Left renal pelvis (tissue), 4 donors: ENCODE results near the gene CA5A. TPM values are rescaled to one million over a fixed set of nuclear protein-coding genes. Genes with fewer than 3 reads are reported as not detected.
A peak's percentile ranks its signal among the peaks of the same experiment; 100 is the strongest.
"Not testable (repeated sequence)": the region's sequence is repeated elsewhere in the genome, so short reads cannot be mapped to it uniquely, and the experiment has no call there.

Experiments used
- DNase-seq, 4 donors: peaks; one replicate each; pipeline ENCODE4 v3.0.0-alpha.2; 2013; ENCODE audit warnings: low read depth in 4 of 4, low spot score in 3 of 4
- polyA plus RNA-seq, 4 donors: library from polyadenylated mRNA; unstranded; fragments of 120-200 nt; gene quantifications; one replicate each; pipeline ENCODE4 v1.2.1, GENCODE V29; 2013; ENCODE audit not compliant: insufficient read length in 4 of 4

CA5A gene
- polyA plus RNA-seq, 4 donors = 0.07 to 0.27 (median 0.19) TPM

- DNase-seq = no peak
These were observed 12.9 kb upstream of the CA5A start for GRCh38 chr16:87949071-87949744.

- no peak for DNase-seq
These were observed 12.4 kb upstream of the CA5A start for GRCh38 chr16:87948735-87949070.

DNA sequence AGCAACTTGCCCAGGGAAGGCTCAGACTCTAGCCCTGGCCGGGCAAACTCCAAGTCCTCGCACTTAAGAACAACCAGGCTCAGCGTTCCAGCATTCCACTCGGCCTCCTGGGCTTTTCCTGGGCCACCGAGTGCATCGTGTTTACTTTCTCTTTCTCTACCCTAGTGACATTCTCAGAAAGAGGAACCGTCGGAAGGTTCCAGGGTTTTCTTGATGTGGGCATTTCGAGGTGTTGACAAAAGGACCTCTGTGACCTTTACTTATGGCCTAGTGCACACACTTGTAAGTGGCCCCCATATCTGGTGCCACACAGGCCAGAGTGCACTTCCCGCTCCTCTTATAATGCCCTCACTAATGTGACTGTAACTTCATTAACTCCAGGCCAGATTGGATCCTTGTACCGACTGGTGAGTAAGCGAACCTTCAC, 11.8 kb upstream of the CA5A start:
- DNase-seq = no peak

DNA sequence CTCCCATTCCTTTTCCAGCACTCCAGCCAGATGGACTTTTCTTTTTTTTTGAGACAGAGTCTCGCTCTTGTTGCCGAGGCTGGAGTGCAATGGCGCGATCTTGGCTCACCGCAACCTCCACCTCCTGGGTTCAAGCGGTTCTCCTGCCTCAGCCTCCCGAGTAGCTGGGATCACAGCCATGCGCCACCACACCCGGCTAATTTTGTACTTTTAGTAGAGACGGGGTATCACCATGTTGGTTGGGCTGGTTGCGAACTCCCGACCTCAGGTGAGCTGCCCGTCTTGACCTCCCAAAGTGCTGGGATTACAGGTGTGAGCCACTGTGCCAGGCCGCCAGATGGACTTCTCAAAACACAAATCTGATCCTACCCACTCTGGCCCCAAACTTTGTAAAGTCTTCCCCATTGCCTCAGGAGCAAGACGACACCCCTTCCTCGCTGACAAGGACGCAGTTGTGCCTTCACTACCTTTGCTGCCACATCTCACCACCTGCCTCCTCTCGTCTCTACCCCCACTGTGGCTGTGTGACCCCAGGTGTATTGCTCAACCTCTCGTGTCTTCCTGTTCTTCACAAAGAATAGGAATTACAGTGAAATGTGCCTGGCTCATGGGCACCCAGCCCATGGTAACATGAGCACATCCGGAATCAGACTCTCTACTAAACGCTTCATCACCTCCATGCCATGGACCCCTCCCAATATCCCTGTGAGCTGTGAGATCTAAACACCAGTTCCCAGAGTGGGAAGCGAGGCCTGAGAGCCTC, 11.2 kb upstream of the CA5A start:
- DNase-seq = no peak

- DNase-seq = no peak
These were observed 10.4 kb upstream of the CA5A start for GRCh38 chr16:87946596-87947347.

GRCh38 chr16:87945351-87946042, 9.2 kb upstream of the CA5A start:
- DNase-seq = peak in 3 of 4 donors; percentile 70 to 83 (median 82)

GRCh38 chr16:87942680-87943079, 6.4 kb upstream of the CA5A start:
- no peak for DNase-seq

- no peak for DNase-seq
These were observed 3.5 kb upstream of the CA5A start for GRCh38 chr16:87939562-87940423.

GRCh38 chr16:87938412-87938949, 2.2 kb upstream of the CA5A start:
- no peak for DNase-seq

DNA sequence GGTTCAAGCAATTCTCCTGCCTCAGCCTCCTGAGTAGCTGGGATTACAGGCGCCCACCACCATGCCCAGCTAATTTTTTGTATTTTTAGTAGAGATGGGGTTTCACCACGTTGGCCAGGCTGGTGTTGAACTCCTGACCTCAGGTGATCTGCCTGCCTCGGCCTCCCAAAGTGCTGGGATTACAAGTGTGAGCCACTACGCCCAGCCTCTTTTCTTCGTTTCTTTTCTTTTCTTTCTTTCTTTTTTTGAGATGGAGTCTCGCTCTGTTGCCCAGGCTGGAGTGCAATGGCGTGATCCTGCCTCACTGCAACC, 858 bp upstream of the CA5A start:
- DNase-seq = not testable (repeated sequence)

DNA sequence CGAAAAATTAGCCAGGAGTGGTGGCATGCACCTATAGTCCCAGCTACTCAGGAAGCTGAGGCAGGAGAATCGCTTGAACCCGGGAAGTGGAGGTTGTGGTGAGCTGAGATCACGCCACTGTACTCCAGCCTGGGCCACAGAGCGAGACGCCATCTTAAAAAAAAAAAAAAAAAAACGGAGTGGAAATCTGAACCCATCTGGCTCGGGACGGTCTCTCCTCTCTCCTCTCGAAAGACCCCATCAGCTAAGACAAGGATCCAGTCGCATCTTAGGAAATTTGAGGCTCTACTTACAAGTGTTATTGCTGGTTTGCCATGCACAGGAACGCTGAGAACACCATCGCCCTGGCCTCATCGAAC, 334 bp downstream of the CA5A start:
- not testable (repeated sequence) for DNase-seq

GRCh38 chr16:87934752-87935425, 1.4 kb downstream of the CA5A start:
- DNase-seq = not testable (repeated sequence)

GRCh38 chr16:87933140-87933495, 3.2 kb downstream of the CA5A start:
- no peak for DNase-seq

- DNase-seq = not testable (repeated sequence)
These were observed 3.7 kb downstream of the CA5A start for GRCh38 chr16:87932475-87933139.

- DNase-seq = no peak
These were observed 4.8 kb downstream of the CA5A start for GRCh38 chr16:87931504-87931903.

GRCh38 chr16:87930456-87930855, 5.9 kb downstream of the CA5A start:
- DNase-seq = no peak

GRCh38 chr16:87929986-87930385, 6.3 kb downstream of the CA5A start:
- no peak for DNase-seq

DNA sequence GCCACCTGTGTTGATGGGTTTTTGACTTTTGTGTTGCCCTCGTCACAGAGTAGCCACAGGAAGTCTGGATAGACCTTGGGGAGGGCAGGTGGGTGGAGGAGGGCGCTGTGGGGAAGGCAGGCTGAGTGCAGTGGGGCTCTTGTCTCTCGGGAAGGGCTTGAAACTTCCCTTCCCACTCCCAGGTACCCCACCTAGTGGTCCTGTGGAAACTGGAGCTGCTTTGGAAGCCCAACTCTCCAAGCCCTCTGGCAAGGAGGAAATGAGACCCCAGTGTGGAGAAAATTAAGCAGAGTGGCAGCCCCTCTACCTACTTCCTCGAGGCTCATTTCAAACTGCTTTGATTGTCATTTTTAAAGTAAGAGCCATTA, 9.2 kb downstream of the CA5A start:
- DNase-seq = no peak
